Astrocyte of the cerebellum (primary cell): ENCODE measurements around the gene DOCK10.

Experiments used
- DNase-seq: peaks from one replicate; pipeline ENCODE4 v3.0.0-alpha.2; 2011; ENCODE audit warnings: low read depth
- H3K4me3 ChIP-seq: 2 replicates; pipeline ENCODE4 v1.5.1; 2011; ENCODE audit warnings: mild to moderate bottlenecking, low read depth, low read length, moderate library complexity
- in situ Hi-C: cut with HindIII; loops from 2 replicates; pipeline ENCODE4 v1.10.0; 2017; ENCODE audit warnings: low sequenced_read_pairs
- TF ChIP-seq, protein P1 (sequence below): IDR thresholded peaks from 2 replicates; pipeline ENCODE4 v1.5.1; 2012; ENCODE audit warnings: low read length, low read depth, moderate library complexity, mild to moderate bottlenecking; ENCODE audit errors: missing control alignments

The DOCK10 gene

DNA sequence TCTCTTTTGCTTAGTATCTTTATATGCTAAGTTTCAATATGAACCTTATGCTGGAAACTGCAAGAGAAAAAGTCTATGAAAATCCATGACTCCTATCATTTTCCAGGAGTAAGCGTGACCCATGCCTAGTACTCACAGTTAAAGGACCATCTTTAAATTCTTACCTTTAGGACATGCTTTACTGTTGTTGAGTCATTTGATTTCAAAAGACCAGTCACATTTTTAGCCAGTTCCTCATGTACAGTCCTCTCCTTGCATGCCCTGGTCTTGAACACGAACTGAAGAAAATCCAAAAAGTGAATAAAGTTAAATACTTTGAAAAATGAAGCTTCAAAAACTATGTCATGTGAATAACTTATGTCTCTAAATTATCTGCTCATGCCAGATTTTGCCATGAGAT lies 208.3 kb downstream of the DOCK10 start:
- H3K4me3 ChIP-seq: no peak overlapping the region
- in situ Hi-C loops: no loop called here
- no peak for DNase-seq
- TF ChIP-seq, protein P1, sequence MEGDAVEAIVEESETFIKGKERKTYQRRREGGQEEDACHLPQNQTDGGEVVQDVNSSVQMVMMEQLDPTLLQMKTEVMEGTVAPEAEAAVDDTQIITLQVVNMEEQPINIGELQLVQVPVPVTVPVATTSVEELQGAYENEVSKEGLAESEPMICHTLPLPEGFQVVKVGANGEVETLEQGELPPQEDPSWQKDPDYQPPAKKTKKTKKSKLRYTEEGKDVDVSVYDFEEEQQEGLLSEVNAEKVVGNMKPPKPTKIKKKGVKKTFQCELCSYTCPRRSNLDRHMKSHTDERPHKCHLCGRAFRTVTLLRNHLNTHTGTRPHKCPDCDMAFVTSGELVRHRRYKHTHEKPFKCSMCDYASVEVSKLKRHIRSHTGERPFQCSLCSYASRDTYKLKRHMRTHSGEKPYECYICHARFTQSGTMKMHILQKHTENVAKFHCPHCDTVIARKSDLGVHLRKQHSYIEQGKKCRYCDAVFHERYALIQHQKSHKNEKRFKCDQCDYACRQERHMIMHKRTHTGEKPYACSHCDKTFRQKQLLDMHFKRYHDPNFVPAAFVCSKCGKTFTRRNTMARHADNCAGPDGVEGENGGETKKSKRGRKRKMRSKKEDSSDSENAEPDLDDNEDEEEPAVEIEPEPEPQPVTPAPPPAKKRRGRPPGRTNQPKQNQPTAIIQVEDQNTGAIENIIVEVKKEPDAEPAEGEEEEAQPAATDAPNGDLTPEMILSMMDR: no peak

DNA sequence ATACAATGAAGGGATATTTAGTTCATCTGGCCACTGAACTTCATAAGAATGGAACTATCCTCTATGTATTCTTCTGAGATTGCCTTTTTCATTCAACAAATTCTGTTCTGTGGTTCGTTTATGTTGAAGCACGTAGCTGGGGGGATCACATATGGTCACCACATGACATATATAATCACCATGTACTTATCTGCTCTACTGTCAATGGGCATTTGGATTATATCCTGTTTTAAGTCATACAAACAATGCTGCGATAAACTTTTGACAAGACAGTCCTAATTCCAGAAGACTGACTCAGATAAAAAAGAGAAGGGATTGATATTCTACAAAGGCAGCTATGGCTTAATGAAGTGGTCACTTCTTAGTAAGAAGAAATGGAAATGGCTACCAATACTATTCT lies 210.1 kb downstream of the DOCK10 start:
- in situ Hi-C loops: no loop called here
- DNase-seq: no peak
- no peak overlapping the region for H3K4me3 ChIP-seq
- TF ChIP-seq, protein P1: no peak

DNA sequence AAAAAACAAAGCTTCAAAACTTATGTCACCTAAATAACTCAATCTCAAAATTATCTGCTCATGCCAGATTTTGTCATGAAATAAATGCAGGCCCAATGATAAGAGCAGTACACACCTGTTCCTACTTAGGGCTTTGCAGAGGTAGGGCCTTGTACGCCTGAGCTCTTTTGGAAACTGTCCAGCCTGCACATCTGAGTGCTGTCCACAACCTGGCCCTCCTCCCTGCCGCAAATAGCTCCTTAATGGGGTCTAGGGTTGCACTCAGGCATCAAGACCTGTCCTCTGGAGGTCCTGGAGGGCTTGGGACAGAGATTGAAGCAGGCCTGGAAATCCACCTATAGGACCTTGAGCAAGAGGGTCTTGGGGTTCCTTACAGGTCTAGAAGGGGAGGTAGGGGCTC lies 210.7 kb downstream of the DOCK10 start:
- TF ChIP-seq, protein P1: no peak
- no peak overlapping the region for H3K4me3 ChIP-seq
- DNase-seq: no peak
- in situ Hi-C loops: no loop called here

DNA sequence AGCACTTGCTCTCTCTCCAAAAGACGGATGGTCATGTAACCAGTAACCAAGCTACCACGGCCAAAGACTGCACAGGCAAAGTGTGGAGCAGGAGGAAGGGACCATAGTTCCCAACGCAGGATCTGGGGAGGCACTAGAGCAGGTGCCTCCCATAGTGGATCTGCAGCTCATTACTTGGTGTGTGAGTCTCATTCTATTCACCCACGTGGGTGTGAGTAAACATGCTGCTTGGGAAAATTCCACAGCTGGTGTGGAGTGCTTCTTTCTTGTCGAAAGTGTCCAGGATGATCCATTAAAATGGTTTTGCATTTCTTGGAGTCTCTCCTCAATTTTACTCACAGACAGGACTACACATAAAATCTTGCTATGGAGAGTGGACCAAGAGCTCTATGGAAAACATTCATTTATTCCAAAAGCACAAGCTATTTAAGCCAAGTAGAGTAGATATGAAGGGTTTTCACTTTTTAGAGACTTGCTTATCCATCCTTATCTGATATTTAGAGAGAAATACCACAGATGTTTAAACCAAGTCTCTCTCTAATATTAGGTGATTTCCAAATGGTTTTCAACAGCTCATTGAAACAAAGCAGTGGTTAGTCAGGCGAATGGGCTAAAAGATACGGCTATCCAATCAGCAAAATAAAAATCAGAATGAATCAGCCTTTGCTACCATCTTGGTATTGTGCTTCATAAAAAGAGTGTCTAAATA lies 221.8 kb downstream of the DOCK10 start:
- H3K4me3 ChIP-seq: no peak overlapping the region
- no peak for DNase-seq
- in situ Hi-C loops: no loop called here
- TF ChIP-seq, protein P1: no peak

DNA sequence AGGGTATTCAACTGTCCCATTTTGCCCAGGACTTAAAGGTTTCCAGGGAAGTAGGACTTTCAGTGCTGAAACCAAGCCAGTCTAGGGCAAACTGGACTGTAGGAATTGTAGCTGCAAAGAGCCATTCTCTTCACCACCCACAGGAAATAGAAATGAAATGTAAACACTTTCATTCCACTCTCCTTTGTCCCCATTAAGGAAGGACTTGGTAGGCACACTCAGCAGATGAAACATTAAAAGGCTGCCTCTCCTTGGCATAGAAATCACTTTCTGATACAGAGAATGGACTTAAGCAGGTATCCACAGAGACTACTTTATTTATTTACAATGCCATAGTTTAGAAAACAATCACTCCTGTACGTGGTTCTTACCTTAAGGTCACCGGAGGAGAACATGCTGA lies 223.2 kb downstream of the DOCK10 start:
- TF ChIP-seq, protein P1: no peak
- in situ Hi-C loops: no loop called here
- H3K4me3 ChIP-seq: no peak overlapping the region
- DNase-seq: no peak

DNA sequence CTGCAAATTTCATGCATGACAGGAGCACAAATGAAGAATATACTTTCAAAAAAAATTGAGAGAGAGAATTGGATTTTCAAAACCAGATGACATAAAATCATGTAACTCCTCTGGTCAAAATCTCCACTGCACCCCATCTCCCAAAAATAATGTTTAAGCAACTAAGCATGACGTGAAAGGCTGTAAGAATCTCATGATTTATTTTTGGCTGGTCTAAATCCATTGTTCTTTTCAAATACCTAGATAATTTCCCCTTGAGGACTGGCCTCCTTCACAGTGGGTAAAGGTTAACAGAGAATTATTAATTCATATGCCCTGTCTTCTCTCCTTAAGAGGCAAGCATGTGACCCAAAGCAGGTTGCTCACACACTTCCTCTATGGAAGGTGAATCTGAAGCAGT lies 224.6 kb downstream of the DOCK10 start:
- no peak overlapping the region for H3K4me3 ChIP-seq
- no peak for DNase-seq
- in situ Hi-C loops: no loop called here
- TF ChIP-seq, protein P1: no peak
